H1 (cell line): Measurements from ENCODE around the gene DCPS. TPM values are rescaled to one million over a fixed set of nuclear protein-coding genes. Genes with fewer than 3 reads are reported as not detected.

Source experiments
- ASH2L ChIP-seq: fragments of 200-600, 300-600 bp; sonication (generic); IDR thresholded peaks from one replicate; pipeline ENCODE4 v1.7.1; 2017; ENCODE audit warnings: low read length
- MAFK ChIP-seq: IDR thresholded peaks from 2 replicates; pipeline ENCODE4 v1.6.1; 2012; ENCODE audit warnings: low read depth, mild to moderate bottlenecking, improper control_type of control experiment, low read length
- SRF ChIP-seq: IDR thresholded peaks from 2 replicates; pipeline ENCODE4 v1.6.1; 2011; ENCODE audit warnings: mild to moderate bottlenecking, low read depth, low read length, moderate library complexity
- SUZ12 ChIP-seq: fragments of 200-600 bp; sonication (generic); IDR thresholded peaks from 2 replicates; pipeline ENCODE4 v1.6.1; 2012; ENCODE audit warnings: mild to moderate bottlenecking, inconsistent platforms, low read length, moderate library complexity, mixed read lengths
- polyA plus RNA-seq, 7 experiments: library from polyadenylated mRNA; depleted of rRNA in 3 of 7; stranded (reverse) in 5 of 7; unstranded in 2 of 7; fragments of >200 nt in 5 of 7; fragments of 200-250 nt in 2 of 7; gene quantifications; 1 replicate in 5 of 7; 2 replicates in 1 of 7; 4 replicates in 1 of 7; pipeline versions ENCODE4 v1.2.1 to v1.2.3, GENCODE V29; 2011 to 2013; ENCODE audit warnings: missing spikeins in 2 of 7, mixed read lengths in 2 of 7
- total RNA-seq: library from RNA; stranded (reverse); fragmentation: NEBNext Ultra II Directional; extraction: Animal tissue kit (Norgen Biotek cat#: 25700); gene quantifications from 2 replicates; pipeline ENCODE4 v1.2.1, GENCODE V29; 2021

The DCPS gene
- total and polyA plus RNA-seq, 2 of the 8 experiments (the other 6 are each of a cell fraction or from before 2014, with no cell fraction given): 24.6 to 55.2 TPM

DNA sequence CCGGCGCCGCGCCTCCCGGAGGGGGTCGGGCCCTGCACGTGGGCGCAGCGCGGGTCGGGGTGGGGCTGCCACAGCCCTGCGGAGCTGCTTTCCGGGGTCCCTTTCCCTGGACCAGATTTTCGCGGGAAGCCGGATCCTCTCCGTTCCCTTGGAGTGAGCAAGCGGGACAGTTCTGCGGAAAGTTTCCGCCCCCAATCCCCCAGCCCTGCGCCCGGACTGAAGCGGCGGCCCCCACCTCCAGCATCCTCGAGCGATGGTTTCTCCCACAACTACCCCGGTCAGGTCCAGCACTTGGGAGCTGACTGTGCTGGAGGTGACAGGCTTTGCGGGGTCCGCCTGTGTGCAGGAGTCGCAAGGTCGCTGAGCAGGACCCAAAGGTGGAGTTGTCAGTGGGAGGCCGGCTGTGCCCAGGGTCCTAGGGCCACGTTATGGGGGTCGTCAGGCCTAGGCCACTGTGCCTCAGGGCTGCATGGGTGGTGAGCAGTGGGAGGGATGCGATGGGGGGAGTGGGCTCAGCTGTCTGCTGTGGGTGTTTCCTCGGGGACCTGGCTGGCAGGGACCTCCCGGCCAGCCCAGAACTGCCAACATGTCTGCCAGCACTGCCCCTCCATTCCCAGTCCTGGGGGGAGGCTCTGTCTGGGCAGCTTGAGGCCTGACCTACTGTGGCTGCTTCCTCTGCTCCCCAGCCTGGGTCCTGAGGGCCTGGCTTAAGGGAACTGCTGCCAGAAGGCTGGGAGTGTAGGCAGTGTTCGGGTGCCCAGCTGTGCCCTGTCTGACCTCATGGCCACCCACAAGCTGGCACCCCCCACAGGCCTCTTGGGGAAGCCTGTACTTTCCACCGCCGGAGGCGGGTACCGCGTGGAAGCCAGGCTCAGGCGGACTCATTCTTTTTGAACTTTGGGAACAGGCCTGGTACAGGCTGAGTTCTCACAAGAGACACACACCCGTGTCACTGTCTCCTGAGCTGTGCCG lies 52.4 kb downstream of the DCPS start (continued):
- TF ChIP-seq SUZ12 (no peak), MAFK (no peak), ASH2L (no peak), SRF (no peak)
